NCI-H748 (cell line): ENCODE data around the gene RAP2B.

Experiments used
- DNase-seq: peaks from one replicate; lab custom pipeline; 2025; ENCODE audit not compliant: unreplicated experiment; lab: John Stamatoyannopoulos, UW

Gene RAP2B

DNA sequence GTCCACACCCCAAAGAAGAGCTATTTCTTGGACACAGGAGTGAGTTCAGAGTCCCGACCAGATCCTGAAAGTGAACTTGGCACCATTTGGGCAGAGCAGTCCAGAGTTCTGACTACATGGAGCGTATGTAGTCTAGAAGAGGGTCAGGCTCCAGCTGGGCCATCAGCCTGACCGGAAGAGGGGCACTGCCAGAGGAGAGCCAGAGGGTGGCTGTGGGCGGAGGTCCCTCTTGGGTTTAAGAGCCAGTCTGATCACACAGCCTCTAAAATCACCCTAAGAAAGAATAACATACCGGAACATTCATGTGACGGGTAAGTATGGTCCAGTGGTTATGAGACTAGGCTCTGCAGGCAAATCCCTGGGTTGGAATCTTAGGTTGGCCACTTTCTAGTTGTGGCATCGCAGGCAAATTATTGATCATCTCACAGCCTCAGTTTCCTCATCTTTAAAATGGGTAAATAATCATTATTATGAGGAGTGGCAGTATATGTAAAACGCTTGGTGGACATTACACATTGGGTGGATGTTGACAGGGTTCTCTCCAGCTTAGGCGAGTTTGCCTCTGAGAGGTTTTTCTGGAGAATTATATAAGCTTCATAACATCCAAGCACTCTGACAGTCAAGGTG, 2.1 kb upstream of the RAP2B start:
- DNase-seq, result no peak

DNA sequence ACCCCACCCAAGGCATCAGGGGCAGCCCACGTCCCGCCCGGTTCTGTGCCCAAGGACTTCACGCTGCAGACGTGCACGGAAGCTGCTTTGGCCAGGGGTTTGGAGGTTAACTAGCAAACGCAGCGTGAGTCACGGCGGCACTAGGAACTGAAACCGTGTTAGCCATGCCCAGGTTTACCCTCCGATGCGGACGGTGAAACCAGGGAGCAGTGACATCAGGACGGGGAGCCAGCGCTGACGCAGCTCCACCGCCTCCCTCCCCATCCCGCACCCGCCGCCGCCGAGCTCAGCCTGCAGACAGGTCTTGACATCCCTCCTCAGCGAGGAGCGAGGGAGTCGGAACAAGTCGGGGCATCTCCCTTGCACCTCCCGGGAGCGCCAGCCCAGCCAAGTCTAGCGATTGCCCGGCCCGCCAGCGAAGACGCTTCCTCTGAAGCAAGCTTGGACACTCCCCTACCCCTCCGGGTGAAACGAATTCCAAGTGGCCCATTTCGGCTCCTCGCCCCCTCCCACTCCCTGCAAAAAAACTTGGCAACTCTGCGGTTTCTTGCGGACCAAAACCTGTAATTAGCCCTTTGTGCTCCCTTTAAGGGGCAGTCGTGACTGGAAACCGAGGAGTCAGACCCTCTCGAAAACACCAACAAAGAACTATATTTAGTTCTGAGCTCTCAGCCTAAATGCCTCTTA, 1.4 kb upstream of the RAP2B start:
- DNase-seq, result peak; percentile 63

DNA sequence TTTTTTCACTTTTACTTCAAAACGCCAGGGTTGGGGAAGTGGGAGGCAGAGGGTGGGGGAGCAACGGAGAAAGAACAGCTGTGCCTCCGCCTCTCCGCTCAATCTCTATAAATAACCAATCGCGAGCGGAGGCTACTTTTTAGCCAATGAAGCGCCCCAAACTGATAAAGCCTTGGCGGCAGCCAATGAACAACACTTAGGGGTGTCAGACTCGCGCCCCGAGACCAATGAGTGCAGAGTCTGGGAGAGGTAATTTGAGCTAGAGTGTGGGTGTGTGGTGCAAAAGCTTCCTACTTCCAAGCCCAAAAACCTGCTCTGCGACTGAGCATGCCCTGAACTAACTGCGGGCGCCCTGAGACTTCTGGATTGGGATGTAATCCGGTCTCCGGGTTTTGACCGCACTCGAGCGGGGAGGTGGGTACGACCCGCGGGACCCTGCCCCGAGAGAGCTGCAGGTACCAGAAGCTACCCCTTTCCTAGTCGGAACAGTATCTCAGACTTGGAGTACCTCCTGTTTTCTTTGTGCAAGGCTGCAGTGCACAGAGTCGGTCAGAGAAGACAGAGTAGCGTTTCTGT, 800 bp upstream of the RAP2B start:
- peak; percentile 96 for DNase-seq

DNA sequence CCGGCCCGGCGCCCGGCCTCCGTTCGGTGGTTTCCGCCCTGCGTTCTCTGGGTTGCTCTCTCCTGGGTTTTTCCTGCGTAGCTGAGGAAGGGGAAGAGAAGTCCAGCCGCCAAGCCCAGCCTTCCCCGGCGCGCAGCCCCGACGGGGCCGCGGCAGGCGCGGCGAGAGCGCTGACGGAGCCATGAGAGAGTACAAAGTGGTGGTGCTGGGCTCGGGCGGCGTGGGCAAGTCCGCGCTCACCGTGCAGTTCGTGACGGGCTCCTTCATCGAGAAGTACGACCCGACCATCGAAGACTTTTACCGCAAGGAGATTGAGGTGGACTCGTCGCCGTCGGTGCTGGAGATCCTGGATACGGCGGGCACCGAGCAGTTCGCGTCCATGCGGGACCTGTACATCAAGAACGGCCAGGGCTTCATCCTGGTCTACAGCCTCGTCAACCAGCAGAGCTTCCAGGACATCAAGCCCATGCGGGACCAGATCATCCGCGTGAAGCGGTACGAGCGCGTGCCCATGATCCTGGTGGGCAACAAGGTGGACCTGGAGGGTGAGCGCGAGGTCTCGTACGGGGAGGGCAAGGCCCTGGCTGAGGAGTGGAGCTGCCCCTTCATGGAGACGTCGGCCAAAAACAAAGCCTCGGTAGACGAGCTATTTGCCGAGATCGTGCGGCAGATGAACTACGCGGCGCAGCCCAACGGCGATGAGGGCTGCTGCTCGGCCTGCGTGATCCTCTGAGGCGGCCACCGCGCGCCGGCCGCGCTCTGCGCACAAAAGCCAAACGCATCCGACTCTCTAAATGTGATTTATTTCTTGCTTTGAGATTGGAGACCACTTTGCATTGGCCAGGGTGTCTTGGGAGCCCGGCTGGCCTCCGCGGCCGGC, 727 bp downstream of the RAP2B start:
- DNase-seq, result peak; percentile 66

DNA sequence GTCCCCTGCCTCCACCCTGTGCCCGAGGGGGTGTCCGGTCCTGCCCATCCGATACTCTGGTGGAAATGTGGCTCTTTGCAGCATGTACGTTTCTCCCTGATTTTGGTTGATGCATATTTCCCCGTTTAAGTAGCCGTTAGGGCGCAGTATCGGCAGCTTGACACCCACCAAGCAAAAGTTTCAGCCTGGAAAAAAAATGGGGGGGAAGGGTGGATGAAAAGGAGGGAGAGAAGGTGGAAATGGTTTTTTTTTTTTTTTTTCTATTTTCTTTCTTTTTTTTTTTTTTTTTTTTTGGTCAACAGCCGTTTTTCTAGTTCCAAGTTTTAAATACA, 1.3 kb downstream of the RAP2B start:
- DNase-seq, result no peak

DNA sequence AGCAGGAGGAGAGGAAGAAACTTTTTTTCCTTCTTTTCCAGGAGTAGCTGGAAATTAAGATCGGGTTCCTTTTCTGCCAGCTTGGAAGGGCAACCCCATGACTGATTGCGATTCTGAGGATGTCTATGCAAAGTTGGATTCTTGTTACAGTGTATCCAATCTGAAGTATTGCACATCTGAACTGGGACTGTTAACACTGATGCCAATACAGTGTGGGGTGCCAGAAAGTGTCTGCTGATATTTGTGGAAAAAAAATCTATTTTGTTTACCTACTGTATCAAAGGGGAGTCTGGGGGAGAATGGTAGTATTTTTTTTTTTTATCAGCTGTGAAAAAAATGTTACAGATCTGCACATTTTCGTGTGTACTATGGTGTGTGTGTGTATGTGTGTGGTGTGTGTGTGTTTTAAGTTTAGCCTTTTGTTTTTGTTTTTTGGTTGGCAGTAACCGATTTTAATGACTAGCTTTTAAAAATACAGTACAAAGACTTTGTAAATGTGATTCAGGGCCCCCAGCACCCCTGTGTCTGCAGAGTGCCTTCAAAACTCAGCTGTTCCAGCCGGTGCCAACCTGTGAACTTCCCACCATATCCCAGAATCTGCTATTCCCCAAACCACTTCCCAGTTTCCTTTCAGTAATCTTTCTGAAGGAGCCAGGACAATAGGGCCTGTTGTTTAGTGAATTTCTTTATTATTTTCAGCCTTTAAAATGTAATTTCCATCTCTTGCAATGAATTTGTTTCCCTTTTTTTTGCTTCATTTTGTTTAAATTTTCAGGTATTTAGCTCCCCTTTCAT, 1.9 kb downstream of the RAP2B start:
- DNase-seq, result peak; percentile 1

DNA sequence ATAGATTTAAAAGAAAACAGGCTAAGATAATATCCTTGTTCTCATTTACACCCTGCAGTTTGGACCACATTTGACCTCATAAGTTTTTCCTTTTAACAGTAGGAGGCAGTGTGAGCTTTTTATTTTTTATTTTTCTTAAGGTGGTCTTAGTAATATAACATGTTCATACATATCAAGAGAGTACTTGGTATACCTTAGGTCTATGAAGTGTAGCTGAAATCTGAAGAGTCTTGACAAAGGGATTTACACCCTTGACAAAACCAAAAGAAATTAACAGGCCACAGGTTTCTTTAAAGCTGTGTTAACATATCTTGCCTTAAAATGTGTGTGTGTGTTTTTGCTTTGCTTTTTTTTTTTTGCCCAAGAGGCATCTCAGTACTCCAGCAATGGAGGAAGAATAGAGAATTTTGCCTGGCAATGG, 3.2 kb downstream of the RAP2B start:
- peak; percentile 0 for DNase-seq

DNA sequence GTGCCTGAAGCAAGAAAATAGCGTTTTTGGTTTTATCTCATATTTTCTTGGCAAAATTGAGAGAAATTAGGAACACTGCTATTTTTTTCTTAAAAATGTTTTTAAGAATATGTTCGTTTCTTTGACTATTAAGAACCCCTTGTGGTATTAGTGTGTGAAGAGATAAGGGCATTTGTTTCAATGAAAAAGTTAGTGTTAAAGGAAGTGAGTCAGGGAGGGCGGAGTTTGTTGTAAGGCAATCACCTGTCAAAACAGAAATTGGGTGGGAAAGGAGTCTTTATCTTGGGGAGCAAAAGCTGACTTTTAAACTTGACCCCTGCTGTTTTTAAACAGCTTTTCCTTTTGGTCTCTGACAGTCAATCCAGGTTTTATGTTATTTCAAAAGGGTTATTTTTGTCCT, 4.2 kb downstream of the RAP2B start:
- DNase-seq, result no peak

DNA sequence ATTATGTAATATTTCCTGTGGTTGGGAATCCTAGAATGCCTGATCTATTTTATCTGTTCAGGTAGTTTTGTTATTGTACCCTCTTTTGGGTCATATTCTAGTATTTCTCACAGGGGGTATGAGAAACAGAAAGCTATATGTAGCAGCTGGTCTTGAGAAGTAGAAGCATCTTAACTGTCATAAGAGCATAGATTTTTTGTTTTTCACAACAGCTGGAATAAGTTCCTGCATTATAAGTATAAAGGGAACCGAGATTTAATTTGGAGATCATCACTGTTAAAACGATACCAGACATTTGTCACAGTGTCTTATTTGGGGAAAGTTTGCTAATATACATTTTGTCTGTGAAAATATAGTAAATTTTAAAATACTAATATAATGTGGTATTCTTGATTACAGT, 4.8 kb downstream of the RAP2B start:
- no peak for DNase-seq

DNA sequence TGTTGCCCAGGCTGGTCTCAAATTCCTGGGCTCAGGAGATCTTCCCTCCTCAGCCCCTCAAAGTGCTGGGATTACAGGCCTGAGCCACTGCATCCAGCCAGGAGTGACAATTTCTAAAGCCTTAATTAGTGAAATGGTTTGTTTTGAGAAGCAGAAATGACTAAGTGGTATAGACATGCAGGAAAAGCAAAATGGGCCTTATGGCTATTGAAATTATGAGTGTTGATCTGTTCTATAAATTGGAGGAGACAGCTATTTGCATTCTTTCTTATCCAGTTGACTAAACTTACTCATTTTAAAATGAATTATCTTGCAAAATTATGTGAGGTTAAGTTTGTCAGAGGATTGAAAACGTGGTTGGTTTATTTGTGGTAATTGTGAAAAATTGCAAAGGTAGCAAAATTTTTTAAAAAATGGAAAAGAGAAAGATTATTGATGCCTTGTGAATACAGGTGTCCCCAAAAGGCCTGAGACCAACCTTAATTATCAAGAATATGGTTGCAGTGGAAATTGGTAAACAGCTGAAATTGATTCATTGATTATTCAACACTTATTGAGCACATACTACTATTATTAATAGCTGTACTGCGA, 7.9 kb downstream of the RAP2B start:
- no peak for DNase-seq

DNA sequence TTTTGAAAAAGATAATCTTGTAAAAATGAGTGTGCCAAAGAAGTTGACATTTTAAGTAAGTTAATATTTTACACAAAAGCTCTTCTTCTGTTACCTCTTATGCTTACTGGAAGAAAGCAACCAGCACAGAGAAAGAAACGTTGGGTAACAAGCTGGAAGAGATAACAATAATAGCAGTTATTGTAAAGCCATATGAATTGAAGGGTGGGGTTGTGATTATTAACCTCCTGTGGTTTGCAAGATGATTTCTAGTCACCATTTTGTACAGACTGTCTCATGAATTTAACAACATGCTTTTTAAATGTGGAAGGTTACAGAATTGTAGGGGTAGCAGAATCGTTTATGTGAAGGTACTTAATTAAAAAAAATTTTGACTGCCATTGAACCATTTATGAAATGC, 9.2 kb downstream of the RAP2B start:
- DNase-seq, result peak; percentile 3

DNA sequence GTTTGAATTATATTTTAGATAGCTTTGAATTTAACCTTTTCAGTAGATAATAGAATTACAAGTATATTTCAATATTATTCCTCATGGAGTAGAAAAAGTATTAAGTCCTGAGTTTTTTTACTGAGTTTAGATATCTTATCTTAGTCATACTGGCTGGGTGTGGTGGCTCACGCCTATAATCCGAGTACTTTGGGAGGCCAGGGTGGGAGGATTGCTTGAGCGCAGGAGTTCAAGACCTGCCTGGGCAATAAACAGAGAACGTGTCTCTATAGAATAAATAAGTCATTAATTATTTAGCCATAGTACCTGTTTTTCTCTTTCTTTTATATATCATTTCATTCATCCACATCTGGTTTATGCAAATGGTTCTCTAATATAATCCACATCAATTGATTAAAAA, 9.9 kb downstream of the RAP2B start:
- no peak for DNase-seq

DNA sequence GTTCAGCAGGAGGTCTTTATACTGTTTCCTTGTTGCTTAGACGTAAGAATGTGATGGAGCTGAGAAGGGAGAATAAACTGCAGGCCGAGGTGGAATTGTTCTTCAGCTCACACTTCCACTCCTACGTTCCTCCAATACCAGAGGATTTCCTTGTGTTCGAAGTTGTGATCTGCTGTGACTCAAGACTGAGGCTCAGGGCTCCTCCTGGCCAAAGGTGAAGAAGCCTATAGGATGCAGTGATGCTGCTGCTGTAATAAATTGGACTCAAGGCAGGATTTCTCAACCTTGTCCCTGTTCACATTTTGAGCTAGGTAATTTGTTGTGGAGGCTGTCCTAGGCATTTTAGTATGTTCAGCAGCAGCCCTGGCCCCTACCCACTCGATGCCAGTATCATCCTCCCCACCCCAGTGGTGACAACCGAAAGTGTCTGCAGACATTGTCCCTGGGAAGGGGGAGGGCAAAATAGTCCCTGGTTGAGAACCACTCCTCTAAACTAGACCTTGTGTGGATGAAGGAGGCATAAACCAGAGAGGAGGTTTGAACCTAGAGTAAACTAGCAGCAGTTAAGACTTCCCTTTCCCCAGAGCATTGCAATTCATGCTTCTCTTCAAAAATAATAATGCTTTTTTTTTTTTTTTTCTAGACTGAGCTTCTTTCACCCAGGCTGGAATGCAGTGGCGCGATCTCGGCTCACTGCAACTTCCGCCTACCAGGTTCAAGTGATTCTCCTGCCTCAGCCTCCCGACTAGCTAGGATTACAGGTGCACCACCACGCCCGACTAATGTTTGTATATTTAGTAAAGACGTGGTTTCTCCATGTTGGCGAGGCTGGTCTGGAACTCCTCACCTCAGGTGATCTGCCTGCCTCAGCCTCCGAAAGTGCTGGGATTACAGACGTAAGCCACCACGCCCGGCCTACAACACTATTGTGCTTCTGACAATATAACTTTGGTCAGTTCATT, 11.1 kb downstream of the RAP2B start:
- no peak for DNase-seq

DNA sequence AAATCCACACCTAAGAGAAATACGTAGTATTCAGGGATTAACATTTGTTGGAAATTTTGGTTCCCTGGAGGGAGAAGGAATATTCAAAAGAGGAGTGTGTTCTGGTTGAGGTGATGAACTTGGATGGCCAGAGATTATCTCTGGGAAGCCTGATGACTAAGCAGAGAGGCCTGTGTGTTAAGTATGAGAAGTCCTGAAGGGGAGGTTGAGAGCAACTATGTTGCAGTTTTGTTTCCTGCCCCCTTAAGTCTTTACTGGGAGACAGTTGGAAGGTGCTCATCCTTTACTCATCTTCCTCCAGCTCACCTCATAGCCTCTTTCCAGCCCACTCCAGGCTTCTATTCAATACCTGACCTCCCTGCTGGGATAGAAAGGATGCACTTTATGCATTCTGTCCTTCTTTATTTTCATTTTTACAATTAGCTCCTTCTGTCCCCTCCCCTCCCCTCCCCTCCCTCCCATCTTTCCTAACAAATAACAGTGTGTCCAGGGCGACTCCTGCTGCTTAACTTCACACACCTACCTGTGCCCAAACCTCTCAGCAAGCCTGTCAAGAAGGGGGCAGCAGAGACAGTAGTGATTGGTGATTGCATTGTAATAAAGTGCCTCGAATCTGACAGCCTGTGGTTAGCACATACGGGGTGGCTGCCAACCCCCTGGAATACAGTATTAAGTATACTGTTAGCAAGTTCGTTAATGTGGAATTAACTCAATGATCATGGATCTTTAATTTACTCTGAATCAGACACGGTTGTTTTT, 11.9 kb downstream of the RAP2B start:
- peak; percentile 12 for DNase-seq

DNA sequence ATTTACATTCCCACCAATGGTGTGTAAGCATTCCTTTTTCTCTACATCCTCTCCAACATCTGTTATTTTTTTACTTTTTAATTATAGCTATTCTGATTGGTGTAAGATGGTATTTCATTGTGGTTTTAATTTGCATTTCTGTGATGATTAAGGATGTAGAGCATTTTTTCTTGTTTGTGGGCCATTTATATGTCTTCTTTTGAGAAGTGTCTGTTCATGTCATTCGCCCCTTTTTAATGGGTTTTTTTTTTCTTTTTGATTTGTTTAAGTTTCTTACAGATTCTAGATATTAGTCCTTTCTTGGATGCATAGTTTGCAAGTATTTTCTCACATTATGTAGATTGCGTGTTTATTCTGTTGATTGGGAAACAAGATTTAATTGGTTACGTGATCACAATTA, 14.2 kb downstream of the RAP2B start:
- DNase-seq, result no peak

DNA sequence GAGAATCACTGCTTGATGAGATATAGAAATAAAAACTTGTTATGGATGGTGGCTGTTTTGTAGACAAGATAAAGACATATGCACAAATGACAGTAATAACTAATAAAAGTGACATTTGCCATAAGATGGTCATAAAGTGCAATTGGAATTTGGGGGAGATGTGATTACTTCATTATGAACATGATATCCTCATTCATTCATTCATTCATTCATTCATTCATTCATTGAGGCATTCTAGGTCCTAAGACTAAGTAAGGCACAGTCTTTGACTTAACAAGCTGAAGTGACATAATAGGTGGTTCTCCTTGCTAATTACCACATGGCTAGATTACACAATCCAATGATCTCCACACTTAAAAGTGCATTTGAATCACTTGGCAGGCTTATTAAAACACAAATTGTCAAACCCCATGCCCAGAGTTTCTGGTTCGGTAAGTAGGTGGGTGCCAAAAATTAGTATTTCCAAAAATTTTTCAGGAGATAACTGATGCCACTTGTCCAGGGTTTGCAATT, 18.9 kb downstream of the RAP2B start:
- no peak for DNase-seq

DNA sequence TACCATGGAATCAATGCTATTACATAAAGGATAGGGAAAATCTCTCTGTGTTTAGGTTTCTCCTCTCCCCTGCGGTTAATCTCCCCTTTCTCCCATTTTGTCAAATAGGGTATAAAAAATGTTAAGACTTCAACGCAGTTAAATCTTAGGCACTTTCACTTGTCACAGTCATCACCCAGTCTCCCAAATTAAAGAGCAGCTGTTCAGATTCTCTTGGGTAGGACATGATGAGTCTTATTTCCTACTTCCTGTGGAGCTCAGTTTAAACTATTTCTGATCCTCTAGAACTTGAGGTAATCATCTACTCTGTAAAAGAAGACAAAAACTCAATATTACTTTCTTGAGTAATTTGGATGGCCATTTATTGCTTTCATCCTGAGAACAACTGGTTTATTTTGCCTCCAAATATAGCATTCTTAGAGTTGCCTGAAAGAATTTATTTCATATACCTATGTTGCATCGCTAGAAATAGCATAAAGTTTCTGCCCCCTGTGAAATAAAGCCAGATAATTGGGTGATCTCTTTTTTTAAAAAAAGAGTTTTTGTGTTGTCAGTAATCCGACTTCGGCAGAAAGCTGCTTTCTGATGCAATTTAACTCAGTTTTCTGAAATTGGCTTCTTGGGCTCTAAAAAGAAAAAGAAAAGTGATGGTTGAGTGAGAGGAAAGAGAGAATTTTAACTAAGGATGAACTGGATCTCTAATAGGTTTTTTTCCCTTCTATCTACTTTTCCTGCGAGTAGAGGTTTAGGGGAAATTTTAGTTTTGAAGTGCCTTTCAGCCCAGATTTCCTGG, 20.7 kb downstream of the RAP2B start:
- DNase-seq, result no peak

DNA sequence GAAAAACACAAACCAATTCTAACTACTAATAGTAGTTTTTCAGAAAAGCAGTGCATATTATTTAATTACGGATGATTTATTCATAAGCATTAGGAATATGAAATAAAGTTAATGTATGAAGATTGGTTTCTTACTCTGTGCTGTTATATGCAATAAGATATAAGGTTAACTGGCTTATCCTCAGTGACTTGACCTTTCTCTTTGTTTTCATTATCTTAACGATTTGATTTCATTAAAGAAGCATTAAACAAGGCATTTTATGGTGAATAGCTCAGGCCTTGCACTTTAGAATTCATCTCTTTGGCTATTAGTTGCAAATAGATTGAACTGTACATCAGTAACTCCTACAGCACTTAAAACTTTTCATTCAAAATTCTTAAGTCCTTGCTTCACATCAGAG, 28.9 kb downstream of the RAP2B start:
- no peak for DNase-seq
